ENCODE data around the gene HLCS.

DNA sequence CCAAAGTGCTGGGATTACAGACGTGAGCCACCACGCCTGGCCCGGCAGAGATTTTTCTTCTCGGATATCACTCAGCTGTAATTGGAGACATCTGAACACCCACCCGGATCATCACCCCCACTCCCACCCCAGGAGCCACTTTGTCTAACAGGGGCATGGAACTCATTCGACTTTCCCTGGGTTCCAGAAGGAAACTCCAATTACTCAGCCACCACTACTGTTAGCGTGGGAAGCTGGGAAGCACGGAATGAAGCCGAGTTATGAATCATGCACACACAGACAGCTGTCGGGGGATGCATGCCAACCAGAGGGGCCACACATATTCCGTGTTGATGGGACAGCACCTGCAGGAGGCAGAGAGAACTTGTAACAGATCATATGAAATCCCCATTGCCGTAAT is 85.2 kb downstream of the HLCS start:
- TF ChIP-seq, protein P1, sequence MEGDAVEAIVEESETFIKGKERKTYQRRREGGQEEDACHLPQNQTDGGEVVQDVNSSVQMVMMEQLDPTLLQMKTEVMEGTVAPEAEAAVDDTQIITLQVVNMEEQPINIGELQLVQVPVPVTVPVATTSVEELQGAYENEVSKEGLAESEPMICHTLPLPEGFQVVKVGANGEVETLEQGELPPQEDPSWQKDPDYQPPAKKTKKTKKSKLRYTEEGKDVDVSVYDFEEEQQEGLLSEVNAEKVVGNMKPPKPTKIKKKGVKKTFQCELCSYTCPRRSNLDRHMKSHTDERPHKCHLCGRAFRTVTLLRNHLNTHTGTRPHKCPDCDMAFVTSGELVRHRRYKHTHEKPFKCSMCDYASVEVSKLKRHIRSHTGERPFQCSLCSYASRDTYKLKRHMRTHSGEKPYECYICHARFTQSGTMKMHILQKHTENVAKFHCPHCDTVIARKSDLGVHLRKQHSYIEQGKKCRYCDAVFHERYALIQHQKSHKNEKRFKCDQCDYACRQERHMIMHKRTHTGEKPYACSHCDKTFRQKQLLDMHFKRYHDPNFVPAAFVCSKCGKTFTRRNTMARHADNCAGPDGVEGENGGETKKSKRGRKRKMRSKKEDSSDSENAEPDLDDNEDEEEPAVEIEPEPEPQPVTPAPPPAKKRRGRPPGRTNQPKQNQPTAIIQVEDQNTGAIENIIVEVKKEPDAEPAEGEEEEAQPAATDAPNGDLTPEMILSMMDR (IDR thresholded peaks at IDR 0.05; ENCODE audit: poor library complexity), result no peak
- no peak for TF ChIP-seq EZH2 (IDR thresholded peaks at IDR 0.05; ENCODE audit: borderline replicate concordance)
